Measurements from ENCODE around the gene FGF22. TPM values are rescaled to one million over a fixed set of nuclear protein-coding genes. Genes with fewer than 3 reads are reported as not detected.

FGF22 gene
- total and polyA plus RNA-seq, 9 donors = 0.23 to 4.4 (median 2.3) TPM; not detected in 1

GRCh38 chr19:648305-648704 lies 8.6 kb downstream of the FGF22 start:
- no peaks in the 10 kb centered on the region for H3K27me3 ChIP-seq
- no peak overlapping the region for H3K27ac ChIP-seq
- H3K4me1 ChIP-seq (ENCODE audit: insufficient read depth) = no peaks in the 10 kb centered on the region
- no peak for DNase-seq
- no peaks in the 10 kb centered on the region for H3K36me3 ChIP-seq
- intact Hi-C loops (cut with DNase I) = no loop called here
- H3K9me3 ChIP-seq = no peaks in the 10 kb centered on the region
- TF ChIP-seq EP300 (IDR thresholded peaks at IDR 0.05) = no peak
- no peak for TF ChIP-seq POLR2A (IDR thresholded peaks at IDR 0.05)
- no peak for TF ChIP-seq CTCF (IDR thresholded peaks at IDR 0.05)
- WGBS, 3 donors = 85 to 88% (median 85%) methylated on average over 29 of the region's 29 CpGs
- H3K4me3 ChIP-seq = no peak overlapping the region

GRCh38 chr19:648904-649801 lies 9.5 kb downstream of the FGF22 start:
- H3K36me3 ChIP-seq = no peaks in the 10 kb centered on the region
- 82 to 92% (median 86%) methylated on average over 48 to 53 of the region's 53 CpGs for WGBS, 3 donors
- intact Hi-C loops (cut with DNase I) = no loop called here

GRCh38 chr19:650121-650520 lies 10.4 kb downstream of the FGF22 start:
- no peaks in the 10 kb centered on the region for H3K4me1 ChIP-seq (ENCODE audit: insufficient read depth)

More at GRCh38 chr19:648904-649801, 9.5 kb downstream of the FGF22 start:
- H3K9me3 ChIP-seq = no peaks in the 10 kb centered on the region
- no peak overlapping the region for H3K4me3 ChIP-seq
- peak in 1 of 5 donors; percentile 27 for DNase-seq
- TF ChIP-seq CTCF (IDR thresholded peaks at IDR 0.05) (no peak), POLR2A (IDR thresholded peaks at IDR 0.05) (no peak), EP300 (IDR thresholded peaks at IDR 0.05) (no peak)
- H3K27ac ChIP-seq = no peak overlapping the region
- no peaks in the 10 kb centered on the region for H3K27me3 ChIP-seq
- no peaks in the 10 kb centered on the region for H3K4me1 ChIP-seq (ENCODE audit: insufficient read depth)

More at GRCh38 chr19:650121-650520, 10.4 kb downstream of the FGF22 start:
- no peak overlapping the region for H3K4me3 ChIP-seq
- intact Hi-C loops (cut with DNase I) = no loop called here
- no peak overlapping the region for H3K27ac ChIP-seq
- TF ChIP-seq POLR2A (IDR thresholded peaks at IDR 0.05) (no peak), EP300 (IDR thresholded peaks at IDR 0.05) (no peak), CTCF (IDR thresholded peaks at IDR 0.05) (no peak)
- WGBS, 3 donors = 90 to 91% (median 91%) methylated on average over 11 of the region's 11 CpGs
- H3K27me3 ChIP-seq = no peaks in the 10 kb centered on the region
- no peaks in the 10 kb centered on the region for H3K36me3 ChIP-seq
- no peak for DNase-seq
- no peaks in the 10 kb centered on the region for H3K9me3 ChIP-seq

Data from ovary (tissue), 9 donors.